ENCODE data around the gene POLN. TPM values are rescaled to one million over a fixed set of nuclear protein-coding genes. Genes with fewer than 3 reads are reported as not detected.

POLN gene
- polyA plus RNA-seq, 3 donors: 0.08 to 0.33 (median 0.28) TPM

DNA sequence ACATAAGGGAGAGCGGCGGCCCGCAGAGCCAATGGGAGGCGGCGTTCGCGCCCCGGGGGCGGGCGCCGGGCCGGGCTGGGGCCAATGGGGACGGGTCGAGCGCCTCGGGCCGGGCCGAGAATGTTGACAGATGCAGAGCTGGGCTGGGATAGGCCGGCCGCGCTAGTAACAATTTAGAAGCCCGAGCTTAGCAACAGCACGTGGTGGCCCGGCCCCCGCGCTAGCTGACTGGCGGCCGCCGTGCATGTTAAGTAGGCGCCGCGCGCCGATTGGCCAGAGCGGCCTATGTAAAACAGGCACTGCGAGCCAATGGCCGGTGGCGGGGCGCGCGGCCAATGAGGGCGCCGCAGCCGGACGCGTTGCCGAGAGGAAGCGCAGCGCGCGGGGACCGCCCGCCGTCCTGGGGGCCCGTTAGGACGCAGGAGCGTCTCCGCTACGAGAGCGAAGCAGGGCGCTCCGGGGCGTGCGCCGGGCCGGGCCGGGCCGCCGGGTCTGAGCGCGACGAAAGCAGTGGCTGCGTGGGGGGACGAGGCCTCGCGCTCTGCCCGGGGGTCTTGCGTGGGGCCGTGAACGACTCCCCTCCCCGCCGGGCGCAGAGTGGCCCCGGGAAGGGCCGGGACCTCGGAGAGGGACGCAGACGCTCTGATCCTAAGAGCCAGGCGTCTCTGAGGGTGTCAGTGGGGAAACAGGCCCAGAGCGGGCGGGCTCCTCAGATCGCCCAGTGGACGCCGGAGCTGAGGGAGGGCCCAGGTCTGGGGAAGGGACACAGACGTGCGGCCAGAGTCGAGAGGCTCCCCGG is 20.4 kb upstream of the POLN start:
- peaks cover 28% of the 10 kb centered on the region for H3K79me2 ChIP-seq (ENCODE audit: insufficient read depth, low read length)
- peak overlapping the region; percentile 90 for H3K4me2 ChIP-seq (replicated peaks; ENCODE audit: extremely low read depth, low read length, poor library complexity, severe bottlenecking)
- intact Hi-C loops (cut with micrococcal nuclease): loop anchor here (2.0 to 10.0 kb wide), 4 partner anchors 20 to 548 kb away; partner anchors contain the start of genes CFAP99 (in 1 of the 2), HAUS3 (in 1 of the 2), NELFA (in 1 of the 2) and POLN (in 1 of the 2)
- Mint-ChIP-seq H3K4me1 (peaks cover 15% of the 10 kb centered on the region), H3K27me3 (ENCODE audit: low read depth in 3 of 3) (peaks cover 0 to 3% (median 0%) of the 10 kb centered on the region in 3 donors), H3K36me3 (peaks cover 3 to 11% of the 10 kb centered on the region in 2 donors), H3K9me3 (no peaks in the 10 kb centered on the region), H3K4me3 (peak overlapping the region; percentile 74 to 83), H3K27ac (peak overlapping the region; percentile 65 to 87 (median 81))
- DNase-seq: peak; percentile 98 to 99 (median 98)
- peaks cover 13 to 27% of the 10 kb centered on the region in 2 donors for H3K36me3 ChIP-seq (replicated peaks in 1 of 2; ENCODE audit: control insufficient read depth in 1 of 2, insufficient read depth in 2 of 2, low read length in 2 of 2)
- no peaks in the 10 kb centered on the region for H3K9me3 ChIP-seq (replicated peaks in 1 of 2; ENCODE audit: control insufficient read depth in 1 of 2, insufficient read depth in 1 of 2, low read length in 2 of 2)
- H3K9ac ChIP-seq (ENCODE audit: insufficient read depth, low read length, poor library complexity, severe bottlenecking): peak overlapping the region; percentile 77
- H2AFZ ChIP-seq (ENCODE audit: insufficient read depth, low read depth, low read length, poor library complexity, severe bottlenecking): peak overlapping the region; percentile 92
- H3K4me3 ChIP-seq (replicated peaks in 1 of 3; ENCODE audit: low read depth in 2 of 3, low read length in 3 of 3): peak overlapping the region; percentile 53 to 93 (median 65)
- H3K27ac ChIP-seq (ENCODE audit: low read depth in 1 of 2, low read length in 2 of 2): peak overlapping the region; percentile 86 to 87
- TF ChIP-seq, protein P1, sequence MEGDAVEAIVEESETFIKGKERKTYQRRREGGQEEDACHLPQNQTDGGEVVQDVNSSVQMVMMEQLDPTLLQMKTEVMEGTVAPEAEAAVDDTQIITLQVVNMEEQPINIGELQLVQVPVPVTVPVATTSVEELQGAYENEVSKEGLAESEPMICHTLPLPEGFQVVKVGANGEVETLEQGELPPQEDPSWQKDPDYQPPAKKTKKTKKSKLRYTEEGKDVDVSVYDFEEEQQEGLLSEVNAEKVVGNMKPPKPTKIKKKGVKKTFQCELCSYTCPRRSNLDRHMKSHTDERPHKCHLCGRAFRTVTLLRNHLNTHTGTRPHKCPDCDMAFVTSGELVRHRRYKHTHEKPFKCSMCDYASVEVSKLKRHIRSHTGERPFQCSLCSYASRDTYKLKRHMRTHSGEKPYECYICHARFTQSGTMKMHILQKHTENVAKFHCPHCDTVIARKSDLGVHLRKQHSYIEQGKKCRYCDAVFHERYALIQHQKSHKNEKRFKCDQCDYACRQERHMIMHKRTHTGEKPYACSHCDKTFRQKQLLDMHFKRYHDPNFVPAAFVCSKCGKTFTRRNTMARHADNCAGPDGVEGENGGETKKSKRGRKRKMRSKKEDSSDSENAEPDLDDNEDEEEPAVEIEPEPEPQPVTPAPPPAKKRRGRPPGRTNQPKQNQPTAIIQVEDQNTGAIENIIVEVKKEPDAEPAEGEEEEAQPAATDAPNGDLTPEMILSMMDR (IDR thresholded peaks at IDR 0.05): no peak
- peaks cover 22 to 25% of the 10 kb centered on the region in 2 donors for H3K4me1 ChIP-seq (ENCODE audit: control insufficient read depth in 1 of 2, insufficient read depth in 2 of 2, low read length in 2 of 2)
- peaks cover 39% of the 10 kb centered on the region for H4K20me1 ChIP-seq (ENCODE audit: insufficient read depth, low read length)
- under 1% methylated on average over 98 of the region's 98 CpGs for WGBS (ENCODE audit: insufficient coverage)
- no peaks in the 10 kb centered on the region for H3K27me3 ChIP-seq (ENCODE audit: control insufficient read depth in 2 of 2, insufficient read depth in 2 of 2, low read length in 2 of 2)

GRCh38 chr4:2261853-2262144 is 19.9 kb upstream of the POLN start, which contains the start of gene MXD4:
Gene MXD4, minus strand, starts transcription at chr4:2262109. Its CDS starts 129 bp downstream, at chr4:2261980.
- Histone ChIP-seq H3K4me3 (replicated peaks in 1 of 3; ENCODE audit: low read depth in 2 of 3, low read length in 3 of 3) (peak within 1 kb of the TSS; percentile 80 to 93 (median 92)), H4K20me1 (ENCODE audit: insufficient read depth, low read length) (peaks cover 44% of the 10 kb centered on the region), H3K4me1 (ENCODE audit: control insufficient read depth in 1 of 2, insufficient read depth in 2 of 2, low read length in 2 of 2) (peaks cover 22 to 25% of the 10 kb centered on the region in 2 donors), H3K9ac (ENCODE audit: insufficient read depth, low read length, poor library complexity, severe bottlenecking) (peak within 1 kb of the TSS; percentile 77), H3K4me2 (replicated peaks; ENCODE audit: extremely low read depth, low read length, poor library complexity, severe bottlenecking) (peak within 1 kb of the TSS; percentile 99), H3K36me3 (replicated peaks in 1 of 2; ENCODE audit: control insufficient read depth in 1 of 2, insufficient read depth in 2 of 2, low read length in 2 of 2) (peaks cover 19 to 32% of the 10 kb centered on the region in 2 donors), H3K27me3 (ENCODE audit: control insufficient read depth in 2 of 2, insufficient read depth in 2 of 2, low read length in 2 of 2) (no peaks in the 10 kb centered on the region), H2AFZ (ENCODE audit: insufficient read depth, low read depth, low read length, poor library complexity, severe bottlenecking) (peak within 1 kb of the TSS; percentile 92), H3K9me3 (replicated peaks in 1 of 2; ENCODE audit: control insufficient read depth in 1 of 2, insufficient read depth in 1 of 2, low read length in 2 of 2) (no peaks in the 10 kb centered on the region), H3K27ac (ENCODE audit: low read depth in 1 of 2, low read length in 2 of 2) (peak within 1 kb of the TSS; percentile 86 to 87), H3K79me2 (ENCODE audit: insufficient read depth, low read length) (peaks cover 32% of the 10 kb centered on the region)
- Mint-ChIP-seq H3K27me3 (ENCODE audit: low read depth in 3 of 3) (peaks cover 0 to 4% (median 3%) of the 10 kb centered on the region in 3 donors), H3K4me3 (peak within 1 kb of the TSS; percentile 75 to 83), H3K4me1 (peaks cover 18% of the 10 kb centered on the region), H3K27ac (peak within 1 kb of the TSS; percentile 65 to 87 (median 81)), H3K9me3 (no peaks in the 10 kb centered on the region), H3K36me3 (peaks cover 6 to 14% of the 10 kb centered on the region in 2 donors)
- TF ChIP-seq, protein P1 (IDR thresholded peaks at IDR 0.05): no peak
- DNase-seq: no peak
- WGBS (ENCODE audit: insufficient coverage): under 1% methylated on average over 46 of the region's 46 CpGs
- intact Hi-C loops (cut with micrococcal nuclease): loop anchor here (2.0 to 10.0 kb wide), 5 partner anchors 19 to 547 kb away; partner anchors contain the start of genes CFAP99 (in 2 of the 2), ZFYVE28 (in 2 of the 2), HAUS3 (in 1 of the 2) and NELFA (in 1 of the 2)

Data from CD14-positive monocyte (primary cell).